ENCODE data around the gene KIRREL3.

GRCh38 chr11:126482586-126483108 lies 517.9 kb downstream of the KIRREL3 start:
- no peak for TF ChIP-seq CTCF (IDR thresholded peaks at IDR 0.05)
- TF ChIP-seq POLR2A (IDR thresholded peaks at IDR 0.05) = no peak

Data from prostate gland (tissue), 2 donors.